Keratinocyte (primary cell): ENCODE results near the gene PRKCA. TPM values are rescaled to one million over a fixed set of nuclear protein-coding genes. Genes with fewer than 3 reads are reported as not detected.

Experiments
- DNase-seq: peaks from one replicate; pipeline ENCODE4 v3.0.0-alpha.2; 2011; ENCODE audit warnings: low read depth, missing footprints, low spot score
- FAIRE-seq: peaks from 2 replicates; lab custom pipeline; 2011; peaks lifted over from hg19 to GRCh38; lab: Jason Lieb, UNC
- H2AFZ ChIP-seq: 2 replicates; pipeline ENCODE4 v1.6.0; 2012; ENCODE audit warnings: low read length, control low read depth, inconsistent platforms; ENCODE audit not compliant: control insufficient read depth
- H3K27ac ChIP-seq: 2 replicates; pipeline ENCODE4 v1.5.1; 2011; ENCODE audit warnings: low read length; ENCODE audit not compliant: control insufficient read depth, insufficient read depth
- H3K27me3 ChIP-seq: 3 replicates; pipeline ENCODE4 v1.6.0; 2011; ENCODE audit warnings: low read length; ENCODE audit not compliant: control insufficient read depth, insufficient read depth; ENCODE audit errors: extremely low read depth
- H3K36me3 ChIP-seq, 2 experiments: 2 replicates in 1 of 2; 3 replicates in 1 of 2; pipeline ENCODE4 v1.5.1; 2011; ENCODE audit warnings: low read length in 2 of 2, mild to moderate bottlenecking in 1 of 2; ENCODE audit not compliant: control insufficient read depth in 2 of 2, insufficient read depth in 2 of 2; ENCODE audit errors: extremely low read depth in 1 of 2
- H3K4me1 ChIP-seq: 3 replicates; pipeline ENCODE4 v1.5.1; 2011; ENCODE audit warnings: low read length; ENCODE audit not compliant: control insufficient read depth, insufficient read depth; ENCODE audit errors: extremely low read depth
- H3K4me2 ChIP-seq: 3 replicates; pipeline ENCODE4 v1.6.0; 2011; ENCODE audit warnings: low read depth, low read length; ENCODE audit not compliant: control insufficient read depth, insufficient read depth; ENCODE audit errors: extremely low read depth
- H3K4me3 ChIP-seq, 3 experiments: fragments of 200-600 bp in 1 of 3; sonication (generic) in 1 of 3; 2 replicates in 2 of 3; 3 replicates in 1 of 3; pipeline ENCODE4 v1.5.1; 2011 to 2016; ENCODE audit warnings: low read length in 3 of 3, mild to moderate bottlenecking in 3 of 3, control low read depth in 2 of 3, inconsistent platforms in 1 of 3, low read depth in 1 of 3, mixed read lengths in 1 of 3, mixed run types in 1 of 3, moderate library complexity in 1 of 3; ENCODE audit not compliant: control insufficient read depth in 2 of 3, insufficient read depth in 2 of 3; ENCODE audit errors: extremely low read depth in 1 of 3
- H3K79me2 ChIP-seq: 2 replicates; pipeline ENCODE4 v1.6.0; 2012; ENCODE audit warnings: low read length; ENCODE audit not compliant: control insufficient read depth, insufficient read depth
- H3K9ac ChIP-seq: 3 replicates; pipeline ENCODE4 v1.6.0; 2011; ENCODE audit warnings: low read length; ENCODE audit not compliant: control insufficient read depth, insufficient read depth; ENCODE audit errors: extremely low read depth
- H3K9me1 ChIP-seq: 3 replicates; pipeline ENCODE4 v1.6.0; 2011; ENCODE audit warnings: low read length; ENCODE audit not compliant: control insufficient read depth, insufficient read depth; ENCODE audit errors: extremely low read depth
- H3K9me3 ChIP-seq: 2 replicates; pipeline ENCODE4 v1.5.1; 2012; ENCODE audit warnings: low read depth, low read length; ENCODE audit not compliant: control insufficient read depth
- H4K20me1 ChIP-seq: 3 replicates; pipeline ENCODE4 v1.6.0; 2011; ENCODE audit warnings: low read length; ENCODE audit not compliant: control insufficient read depth, insufficient read depth; ENCODE audit errors: extremely low read depth
- CTCF ChIP-seq, 3 experiments: IDR thresholded peaks in 1 of 3; conservative IDR thresholded peaks in 1 of 3; optimal IDR thresholded peaks in 1 of 3; 2 replicates in 2 of 3; 3 replicates in 1 of 3; pipeline versions ENCODE3 to v1.5.1; 2011; ENCODE audit warnings: low read length in 3 of 3, mild to moderate bottlenecking in 3 of 3, moderate library complexity in 2 of 3, control low read depth in 1 of 3, inconsistent platforms in 1 of 3; ENCODE audit not compliant: insufficient read depth in 2 of 3; ENCODE audit errors: extremely low read depth in 1 of 3
- EZH2 ChIP-seq: IDR thresholded peaks from one replicate; pipeline ENCODE4 v1.6.1; 2012; ENCODE audit warnings: inconsistent platforms, mild to moderate bottlenecking, low read length, moderate library complexity
- dilution Hi-C: fragments of 300-500 bp; cut with MboI; formaldehyde crosslinking; loops from one replicate; pipeline ENCODE4 v1.7.0; 2020; ENCODE audit warnings: low sequenced_read_pairs; ENCODE audit not compliant: extremely low pct_ligation_motif_present
- polyA plus RNA-seq, 5 experiments: library from polyadenylated mRNA; depleted of rRNA in 3 of 5; stranded (reverse) in 3 of 5; stranded (forward) in 1 of 5; unstranded in 1 of 5; fragments of >200 nt; gene quantifications; 1 replicate in 1 of 5; 2 replicates in 3 of 5; 3 replicates in 1 of 5; pipeline versions ENCODE4 v1.2.1 to v1.2.3, GENCODE V29; 2011 to 2012; ENCODE audit warnings: missing spikeins in 2 of 5, low read depth in 1 of 5, low replicate concordance in 1 of 5

PRKCA gene
- polyA plus RNA-seq, 1 donor (not counting 4 experiments of a cell fraction or from before 2014, with no cell fraction given), result 3.6 TPM

DNA sequence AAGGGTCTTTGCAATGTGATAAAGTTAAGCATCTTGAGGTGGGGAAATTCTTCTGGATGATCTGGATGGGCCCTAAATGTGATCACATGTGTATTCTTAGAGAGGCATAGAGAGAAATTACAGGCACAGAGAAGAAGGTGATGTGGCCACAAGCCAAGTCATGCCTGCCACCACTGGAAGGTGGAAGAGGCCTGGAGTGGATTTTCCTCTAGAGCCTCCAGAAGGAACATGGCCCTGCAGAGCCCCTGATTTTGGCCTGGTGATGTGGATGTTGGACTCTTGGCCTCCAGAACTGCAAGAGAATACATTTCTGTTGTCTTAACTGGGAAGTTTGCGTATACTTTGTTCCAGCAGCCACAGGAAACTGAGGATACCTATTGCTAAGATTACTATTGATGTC, 375.6 kb downstream of the PRKCA start:
- Histone ChIP-seq H4K20me1 (no peaks in the 10 kb centered on the region), H3K36me3 (no peaks in the 10 kb centered on the region), H3K4me1 (peaks cover 52% of the 10 kb centered on the region), H3K9me1 (peaks cover 2% of the 10 kb centered on the region), H2AFZ (no peak overlapping the region), H3K9me3 (peaks cover 9% of the 10 kb centered on the region), H3K4me2 (peak overlapping the region; percentile 17), H3K4me3 (no peak overlapping the region), H3K27me3 (no peaks in the 10 kb centered on the region), H3K79me2 (no peaks in the 10 kb centered on the region), H3K27ac (peak overlapping the region; percentile 35), H3K9ac (no peak overlapping the region)
- FAIRE-seq (no peak), DNase-seq (no peak)
- dilution Hi-C loops, result no loop called here
- TF ChIP-seq EZH2 (no peak), CTCF (optimal IDR thresholded peaks at IDR 0.05 in 1 of 3, IDR thresholded peaks at IDR 0.05 in 1 of 3, conservative IDR thresholded peaks at IDR 0.05 in 1 of 3; ENCODE audit: extremely low read depth in 1 of 3, insufficient read depth in 2 of 3, low read length in 3 of 3) (no peak)

DNA sequence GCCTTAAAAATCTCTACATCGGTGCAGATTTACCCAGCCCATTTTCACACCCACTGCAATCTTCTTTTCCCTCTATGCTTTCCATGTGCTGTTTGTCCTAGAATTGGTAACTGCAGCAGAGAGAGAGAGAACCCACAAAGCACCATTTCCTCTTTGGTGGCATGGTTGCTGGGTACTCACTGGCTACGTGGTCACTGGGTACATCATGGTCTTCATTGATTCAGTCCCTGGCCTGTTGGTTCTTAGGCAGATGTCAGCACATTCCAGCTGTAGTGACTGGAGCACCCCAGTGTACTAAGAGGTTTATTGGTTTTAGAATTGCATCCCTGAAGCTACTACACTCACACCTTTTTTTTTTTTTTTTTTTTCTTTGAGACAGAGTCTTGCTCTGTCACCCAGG, 376.4 kb downstream of the PRKCA start:
- no peak overlapping the region for H3K4me2 ChIP-seq
- H3K9me3 ChIP-seq, result peaks cover 9% of the 10 kb centered on the region
- FAIRE-seq (no peak), DNase-seq (no peak)
- H3K4me1 ChIP-seq, result peaks cover 47% of the 10 kb centered on the region
- TF ChIP-seq EZH2 (no peak), CTCF (optimal IDR thresholded peaks at IDR 0.05 in 1 of 3, IDR thresholded peaks at IDR 0.05 in 1 of 3, conservative IDR thresholded peaks at IDR 0.05 in 1 of 3; ENCODE audit: extremely low read depth in 1 of 3, insufficient read depth in 2 of 3, low read length in 3 of 3) (no peak)
- H3K79me2 ChIP-seq, result no peaks in the 10 kb centered on the region
- H3K4me3 ChIP-seq, result no peak overlapping the region
- no peak overlapping the region for H2AFZ ChIP-seq
- no peaks in the 10 kb centered on the region for H3K36me3 ChIP-seq
- H3K9ac ChIP-seq, result no peak overlapping the region
- no peaks in the 10 kb centered on the region for H3K27me3 ChIP-seq
- no peaks in the 10 kb centered on the region for H4K20me1 ChIP-seq
- H3K9me1 ChIP-seq, result peaks cover 2% of the 10 kb centered on the region
- dilution Hi-C loops, result no loop called here
- H3K27ac ChIP-seq, result no peak overlapping the region
